ENCODE measurements around the gene VARS2. TPM values are rescaled to one million over a fixed set of nuclear protein-coding genes. Genes with fewer than 3 reads are reported as not detected.
"Not testable (repeated sequence)": the region's sequence is repeated elsewhere in the genome, so short reads cannot be mapped to it uniquely, and the experiment has no call there.

The VARS2 gene
- total and polyA plus RNA-seq, 7 experiments from 2014 or later, result 17.1 to 47.3 (median 22.7) TPM

DNA sequence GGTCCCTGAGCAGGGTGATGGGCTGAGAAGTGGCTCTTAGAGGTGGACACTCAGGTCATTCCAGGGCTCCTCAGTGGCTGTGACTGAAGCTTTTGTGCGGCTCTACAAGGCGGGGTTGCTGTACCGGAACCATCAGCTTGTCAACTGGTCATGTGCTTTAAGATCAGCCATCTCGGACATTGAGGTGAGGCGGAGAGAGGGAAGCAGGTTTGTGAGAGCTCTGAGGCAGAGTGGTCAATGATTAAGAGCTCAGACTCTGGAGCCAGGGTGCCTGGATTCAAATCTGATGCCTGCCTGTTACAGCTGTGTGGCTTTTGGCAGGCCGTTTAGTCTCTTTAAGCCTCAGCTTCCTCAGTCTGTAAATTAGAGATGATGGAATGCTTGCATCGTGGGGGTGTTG is 3.0 kb downstream of the VARS2 start:
- intact Hi-C loops (cut with micrococcal nuclease), result no loop called here
- no peaks in the 10 kb centered on the region for H3K9me3 ChIP-seq (ENCODE audit: control insufficient read depth in 2 of 3, low read length in 3 of 3)

GRCh38 chr6:30917487-30917886 is 3.4 kb downstream of the VARS2 start:
- H3K4me3 Mint-ChIP-seq, result no peak overlapping the region
- H3K9me3 ChIP-seq (ENCODE audit: control insufficient read depth in 2 of 3, low read length in 3 of 3), result no peaks in the 10 kb centered on the region
- H3K9me3 Mint-ChIP-seq, result no peaks in the 10 kb centered on the region
- CTCF ChIA-PET, result interaction anchor here (0.7 to 4.2 kb wide), 2 partner anchors 169 to 198 kb away, joined by 3 to 20 read pairs; partner anchors contain the start of gene PSORS1C1
- peaks cover 13 to 17% of the 10 kb centered on the region in 2 donors for H3K4me1 ChIP-seq (ENCODE audit: control insufficient read depth in 2 of 2, insufficient read depth in 2 of 2, low read length in 2 of 2)
- intact Hi-C loops (cut with micrococcal nuclease), result no loop called here
- no peak overlapping the region for H3K27ac ChIP-seq (ENCODE audit: low read depth, low read length)
- no peak overlapping the region for H3K4me3 ChIP-seq (ENCODE audit: low read length)
- peaks cover 23 to 41% (median 35%) of the 10 kb centered on the region in 7 donors for H3K4me1 Mint-ChIP-seq
- DNase-seq (no peak), ATAC-seq (no peak)
- no peaks in the 10 kb centered on the region for H3K27me3 Mint-ChIP-seq
- peaks cover 0 to 56% (median 5%) of the 10 kb centered on the region in 3 experiments for H3K36me3 ChIP-seq (ENCODE audit: control insufficient read depth in 2 of 3, insufficient read depth in 3 of 3, low read length in 3 of 3)
- POLR2A ChIA-PET, result no interaction called here
- H3K27ac Mint-ChIP-seq, result no peak overlapping the region
- H3K36me3 Mint-ChIP-seq, result peaks cover 4 to 38% (median 17%) of the 10 kb centered on the region in 5 donors
- H3K27me3 ChIP-seq (ENCODE audit: control insufficient read depth in 2 of 2, insufficient read depth in 2 of 2, low read length in 2 of 2), result no peaks in the 10 kb centered on the region

More for the DNA sequence above, 3.0 kb downstream of the VARS2 start:
- no peak overlapping the region for H3K27ac ChIP-seq (ENCODE audit: low read depth, low read length)
- no peak for ATAC-seq
- H3K36me3 ChIP-seq (ENCODE audit: control insufficient read depth in 2 of 3, insufficient read depth in 3 of 3, low read length in 3 of 3), result peaks cover 0 to 52% (median 5%) of the 10 kb centered on the region in 3 experiments
- Mint-ChIP-seq H3K4me3 (no peak overlapping the region), H3K9me3 (no peaks in the 10 kb centered on the region), H3K27me3 (no peaks in the 10 kb centered on the region), H3K27ac (no peak overlapping the region), H3K36me3 (peaks cover 5 to 39% (median 13%) of the 10 kb centered on the region in 5 donors), H3K4me1 (peaks cover 23 to 45% (median 36%) of the 10 kb centered on the region in 7 donors)
- POLR2A ChIA-PET, result no interaction called here
- no peaks in the 10 kb centered on the region for H3K27me3 ChIP-seq (ENCODE audit: control insufficient read depth in 2 of 2, insufficient read depth in 2 of 2, low read length in 2 of 2)
- CTCF ChIA-PET, result interaction anchor here (0.7 to 4.2 kb wide), 4 partner anchors 152 to 198 kb away, joined by 3 to 28 read pairs (median 18); partner anchors contain the start of gene PSORS1C1
- DNase-seq, result no peak
- no peak overlapping the region for H3K4me3 ChIP-seq (ENCODE audit: low read length)
- peaks cover 13 to 17% of the 10 kb centered on the region in 2 donors for H3K4me1 ChIP-seq (ENCODE audit: control insufficient read depth in 2 of 2, insufficient read depth in 2 of 2, low read length in 2 of 2)

DNA sequence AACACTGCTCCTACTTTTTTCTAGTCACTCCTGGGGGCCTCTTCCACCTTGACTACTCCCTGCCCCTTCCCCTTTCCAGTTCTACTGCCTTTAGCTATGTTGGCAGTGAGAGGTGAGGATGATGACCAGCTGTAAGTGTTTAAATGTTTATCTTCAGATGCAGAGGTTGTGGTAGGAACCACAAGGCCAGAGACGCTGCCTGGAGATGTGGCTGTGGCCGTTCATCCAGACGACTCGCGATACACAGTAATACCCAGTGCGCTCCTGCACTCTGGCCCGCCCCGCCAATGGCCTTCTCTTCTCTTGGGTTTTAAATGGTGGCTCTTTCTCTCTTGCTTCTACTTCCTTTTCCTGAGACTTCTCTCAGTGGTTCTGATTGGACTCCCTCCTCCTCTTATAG is 4.6 kb downstream of the VARS2 start:
- Histone ChIP-seq H3K4me1 (ENCODE audit: control insufficient read depth in 2 of 2, insufficient read depth in 2 of 2, low read length in 2 of 2) (peaks cover 9 to 11% of the 10 kb centered on the region in 2 donors), H3K36me3 (ENCODE audit: control insufficient read depth in 2 of 3, insufficient read depth in 3 of 3, low read length in 3 of 3) (peaks cover 0 to 68% (median 5%) of the 10 kb centered on the region in 3 experiments), H3K27me3 (ENCODE audit: control insufficient read depth in 2 of 2, insufficient read depth in 2 of 2, low read length in 2 of 2) (no peaks in the 10 kb centered on the region), H3K27ac (ENCODE audit: low read depth, low read length) (no peak overlapping the region), H3K4me3 (ENCODE audit: low read length) (no peak overlapping the region), H3K9me3 (ENCODE audit: control insufficient read depth in 2 of 3, low read length in 3 of 3) (no peaks in the 10 kb centered on the region)
- Mint-ChIP-seq H3K27ac (peak overlapping the region in 2 of 9 donors; percentile 49 to 73), H3K36me3 (peaks cover 4 to 46% (median 15%) of the 10 kb centered on the region in 5 donors), H3K4me1 (peaks cover 22 to 32% (median 26%) of the 10 kb centered on the region in 7 donors), H3K27me3 (no peaks in the 10 kb centered on the region), H3K9me3 (no peaks in the 10 kb centered on the region), H3K4me3 (peak overlapping the region in 1 of 10 donors; percentile 2)
- CTCF ChIA-PET, result interaction anchor here (1.1 to 4.2 kb wide), 2 partner anchors 161 to 168 kb away, joined by 3 to 20 read pairs; no protein-coding TSS in a partner anchor
- ATAC-seq (no peak), DNase-seq (no peak)
- POLR2A ChIA-PET, result interaction anchor here (0.6 to 1.2 kb wide), 2 partner anchors 34 to 151 kb away, joined by 3 read pairs; partner anchors contain the start of gene DDR1
- intact Hi-C loops (cut with micrococcal nuclease), result no loop called here

- Mint-ChIP-seq H3K4me1 (peaks cover 0 to 4% (median 3%) of the 10 kb centered on the region in 7 donors), H3K36me3 (peaks cover 9 to 47% (median 13%) of the 10 kb centered on the region in 5 donors), H3K27me3 (no peaks in the 10 kb centered on the region), H3K9me3 (no peaks in the 10 kb centered on the region), H3K27ac (peak overlapping the region in 1 of 9 donors; percentile 38), H3K4me3 (no peak overlapping the region)
- H3K9me3 ChIP-seq (ENCODE audit: control insufficient read depth in 2 of 3, low read length in 3 of 3), result no peaks in the 10 kb centered on the region
- no peaks in the 10 kb centered on the region for H3K27me3 ChIP-seq (ENCODE audit: control insufficient read depth in 2 of 2, insufficient read depth in 2 of 2, low read length in 2 of 2)
- peaks cover 0 to 88% (median 5%) of the 10 kb centered on the region in 3 experiments for H3K36me3 ChIP-seq (ENCODE audit: control insufficient read depth in 2 of 3, insufficient read depth in 3 of 3, low read length in 3 of 3)
- CTCF ChIA-PET, result interaction anchor here (1.1 kb wide), 1 partner anchor 165 kb away, joined by 3 read pairs; no protein-coding TSS in a partner anchor
- intact Hi-C loops (cut with micrococcal nuclease), result no loop called here
- no peak overlapping the region for H3K4me3 ChIP-seq (ENCODE audit: low read length)
- DNase-seq (no peak), ATAC-seq (no peak)
- POLR2A ChIA-PET, result no interaction called here
- H3K4me1 ChIP-seq (ENCODE audit: control insufficient read depth in 2 of 2, insufficient read depth in 2 of 2, low read length in 2 of 2), result no peaks in the 10 kb centered on the region
- no peak overlapping the region for H3K27ac ChIP-seq (ENCODE audit: low read depth, low read length)
Observed at GRCh38 chr6:30922447-30922852, 8.4 kb downstream of the VARS2 start.

GRCh38 chr6:30924040-30924627 is 10.1 kb downstream of the VARS2 start:
- CTCF ChIA-PET, result not testable (repeated sequence)

DNA sequence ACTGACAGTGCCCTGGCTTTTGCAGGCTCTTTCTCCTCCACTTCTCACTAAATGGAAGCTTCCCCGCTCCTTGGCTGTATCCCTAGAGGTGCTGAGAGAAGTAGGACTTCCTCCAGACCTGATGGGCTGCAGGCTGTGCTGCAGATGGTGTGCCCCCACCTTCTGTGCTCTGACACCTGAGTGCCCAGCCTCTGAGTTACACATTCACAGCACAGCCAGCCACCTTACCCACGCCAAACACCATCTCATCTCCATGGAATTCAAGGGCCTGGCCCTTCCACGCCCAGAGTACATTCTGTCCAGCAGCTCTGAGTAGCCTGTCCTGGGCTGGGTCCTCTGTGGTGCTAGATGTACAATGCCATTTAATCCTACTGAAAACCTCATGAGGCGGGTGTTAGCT is 12.6 kb downstream of the VARS2 start:
- no peak overlapping the region for H3K4me3 ChIP-seq (ENCODE audit: low read length)
- H3K36me3 ChIP-seq (ENCODE audit: control insufficient read depth in 2 of 3, insufficient read depth in 3 of 3, low read length in 3 of 3), result peaks cover 0 to 51% (median 0%) of the 10 kb centered on the region in 3 experiments
- no peaks in the 10 kb centered on the region for H3K27me3 ChIP-seq (ENCODE audit: control insufficient read depth in 2 of 2, insufficient read depth in 2 of 2, low read length in 2 of 2)
- Mint-ChIP-seq H3K9me3 (peaks cover 0 to 13% (median 4%) of the 10 kb centered on the region in 11 donors), H3K4me3 (no peak overlapping the region), H3K27me3 (no peaks in the 10 kb centered on the region), H3K27ac (no peak overlapping the region), H3K4me1 (no peaks in the 10 kb centered on the region), H3K36me3 (peaks cover 4 to 28% (median 21%) of the 10 kb centered on the region in 5 donors)
- H3K4me1 ChIP-seq (ENCODE audit: control insufficient read depth in 2 of 2, insufficient read depth in 2 of 2, low read length in 2 of 2), result no peaks in the 10 kb centered on the region
- DNase-seq, result no peak
- no peak overlapping the region for H3K27ac ChIP-seq (ENCODE audit: low read depth, low read length)
- peaks cover 0 to 7% (median 0%) of the 10 kb centered on the region in 3 experiments for H3K9me3 ChIP-seq (ENCODE audit: control insufficient read depth in 2 of 3, low read length in 3 of 3)
- ChIA-PET POLR2A (no interaction called here), CTCF (no interaction called here)
- no peak for ATAC-seq
- intact Hi-C loops (cut with micrococcal nuclease), result no loop called here

More at GRCh38 chr6:30924040-30924627, 10.1 kb downstream of the VARS2 start:
- H3K4me3 Mint-ChIP-seq; H3K4me3 ChIP-seq (ENCODE audit: low read length); ATAC-seq; H3K9me3 ChIP-seq (ENCODE audit: control insufficient read depth in 2 of 3, low read length in 3 of 3); H3K27ac ChIP-seq (ENCODE audit: low read depth, low read length); H3K4me1 ChIP-seq (ENCODE audit: control insufficient read depth in 2 of 2, insufficient read depth in 2 of 2, low read length in 2 of 2); H3K4me1 Mint-ChIP-seq; POLR2A ChIA-PET; H3K27me3 ChIP-seq (ENCODE audit: control insufficient read depth in 2 of 2, insufficient read depth in 2 of 2, low read length in 2 of 2); H3K27me3 Mint-ChIP-seq; DNase-seq; H3K27ac Mint-ChIP-seq; intact Hi-C loops (cut with micrococcal nuclease): not testable (repeated sequence)
- Mint-ChIP-seq H3K36me3 (peaks cover 4 to 40% (median 21%) of the 10 kb centered on the region in 5 donors), H3K9me3 (peaks cover 0 to 13% (median 3%) of the 10 kb centered on the region in 11 donors)
- H3K36me3 ChIP-seq (ENCODE audit: control insufficient read depth in 2 of 3, insufficient read depth in 3 of 3, low read length in 3 of 3), result peaks cover 0 to 74% (median 5%) of the 10 kb centered on the region in 3 experiments

Measured in naive thymus-derived CD4-positive, alpha-beta T cell (primary cell).